ENCODE measurements around the gene ADAMTS2.

Gene ADAMTS2

GRCh38 chr5:179301376-179301775 is 43.9 kb downstream of the ADAMTS2 start:
- H3K27ac ChIP-seq (ENCODE audit: low read depth, low read length, poor library complexity, severe bottlenecking) = no peak overlapping the region
- no peaks in the 10 kb centered on the region for H3K36me3 ChIP-seq (ENCODE audit: insufficient read depth, low read length)
- no peaks in the 10 kb centered on the region for H4K20me1 ChIP-seq (ENCODE audit: insufficient read depth, low read length)
- 0 out of 2 replicates have a peak, but pooled peaks cover 4% of the 10 kb centered on the region for H3K27me3 ChIP-seq (ENCODE audit: insufficient read depth, low read length)
- H2AFZ ChIP-seq (ENCODE audit: low read length) = no peak overlapping the region
- H3K4me3 ChIP-seq (ENCODE audit: low read depth, low read length, poor library complexity, severe bottlenecking) = no peak overlapping the region
- H3K4me2 ChIP-seq (ENCODE audit: low read length) = no peak overlapping the region
- TF ChIP-seq EZH2 (IDR thresholded peaks at IDR 0.05; ENCODE audit: borderline replicate concordance, low read length) = no peak
- no peak for TF ChIP-seq CTCF (IDR thresholded peaks at IDR 0.05; ENCODE audit: low read length)
- H3K79me2 ChIP-seq (ENCODE audit: insufficient read depth, low read length) = no peaks in the 10 kb centered on the region
- H3K9me2 ChIP-seq (ENCODE audit: low read depth, low read length) = no peaks in the 10 kb centered on the region
- H3K9ac ChIP-seq (ENCODE audit: low read length) = no peak overlapping the region
- H3K9me3 ChIP-seq (ENCODE audit: low read length) = no peaks in the 10 kb centered on the region; the same call in 1 of the 2 replicates
- H3F3A ChIP-seq (ENCODE audit: insufficient read depth, low read length) = no peaks in the 10 kb centered on the region
- H3K4me1 ChIP-seq (ENCODE audit: insufficient read depth, low read length, severe bottlenecking) = no peaks in the 10 kb centered on the region

GRCh38 chr5:179300581-179301180 is 44.6 kb downstream of the ADAMTS2 start:
- Histone ChIP-seq H3K4me1 (ENCODE audit: insufficient read depth, low read length, severe bottlenecking) (no peaks in the 10 kb centered on the region), H3K27me3 (ENCODE audit: insufficient read depth, low read length) (0 out of 2 replicates have a peak, but pooled peaks cover 4% of the 10 kb centered on the region), H3K9me3 (ENCODE audit: low read length) (no peaks in the 10 kb centered on the region; the same call in 1 of the 2 replicates), H2AFZ (ENCODE audit: low read length) (no peak overlapping the region), H3F3A (ENCODE audit: insufficient read depth, low read length) (no peaks in the 10 kb centered on the region), H3K9ac (ENCODE audit: low read length) (no peak overlapping the region), H3K36me3 (ENCODE audit: insufficient read depth, low read length) (no peaks in the 10 kb centered on the region), H3K4me3 (ENCODE audit: low read depth, low read length, poor library complexity, severe bottlenecking) (no peak overlapping the region), H3K79me2 (ENCODE audit: insufficient read depth, low read length) (no peaks in the 10 kb centered on the region), H3K9me2 (ENCODE audit: low read depth, low read length) (no peaks in the 10 kb centered on the region), H3K27ac (ENCODE audit: low read depth, low read length, poor library complexity, severe bottlenecking) (no peak overlapping the region), H4K20me1 (ENCODE audit: insufficient read depth, low read length) (no peaks in the 10 kb centered on the region), H3K4me2 (ENCODE audit: low read length) (no peak overlapping the region)
- TF ChIP-seq CTCF (IDR thresholded peaks at IDR 0.05; ENCODE audit: low read length) (no peak), EZH2 (IDR thresholded peaks at IDR 0.05; ENCODE audit: borderline replicate concordance, low read length) (no peak)

- Histone ChIP-seq H3K36me3 (ENCODE audit: insufficient read depth, low read length) (no peaks in the 10 kb centered on the region), H3K4me1 (ENCODE audit: insufficient read depth, low read length, severe bottlenecking) (no peaks in the 10 kb centered on the region), H2AFZ (ENCODE audit: low read length) (no peak overlapping the region), H4K20me1 (ENCODE audit: insufficient read depth, low read length) (no peaks in the 10 kb centered on the region), H3K9ac (ENCODE audit: low read length) (no peak overlapping the region), H3K4me2 (ENCODE audit: low read length) (no peak overlapping the region), H3K4me3 (ENCODE audit: low read depth, low read length, poor library complexity, severe bottlenecking) (no peak overlapping the region), H3K27me3 (ENCODE audit: insufficient read depth, low read length) (0 out of 2 replicates have a peak, but pooled peaks cover 5% of the 10 kb centered on the region), H3K79me2 (ENCODE audit: insufficient read depth, low read length) (no peaks in the 10 kb centered on the region), H3F3A (ENCODE audit: insufficient read depth, low read length) (no peaks in the 10 kb centered on the region), H3K9me2 (ENCODE audit: low read depth, low read length) (no peaks in the 10 kb centered on the region), H3K27ac (ENCODE audit: low read depth, low read length, poor library complexity, severe bottlenecking) (no peak overlapping the region), H3K9me3 (ENCODE audit: low read length) (no peaks in the 10 kb centered on the region)
- TF ChIP-seq CTCF (IDR thresholded peaks at IDR 0.05; ENCODE audit: low read length) = no peak
Observed at GRCh38 chr5:179298181-179298993, 46.9 kb downstream of the ADAMTS2 start.

Data from OCI-LY1 (cell line).